Osteoblast (primary cell): Measurements from ENCODE around the gene MSH4. TPM values are rescaled to one million over a fixed set of nuclear protein-coding genes. Genes with fewer than 3 reads are reported as not detected.
"Not testable (repeated sequence)": the region's sequence is repeated elsewhere in the genome, so short reads cannot be mapped to it uniquely, and the experiment has no call there.

ENCODE experiments used
- DNase-seq: peaks from one replicate; pipeline ENCODE4 v3.0.0; 2011; ENCODE audit warnings: low spot score, mixed read lengths; ENCODE audit not compliant: insufficient read length; ENCODE audit errors: missing footprints
- H2AFZ ChIP-seq: 2 replicates; pipeline ENCODE4 v1.6.0; 2011; ENCODE audit warnings: mild to moderate bottlenecking, low read length
- H3K27ac ChIP-seq: 2 replicates; pipeline ENCODE4 v1.5.1; 2011; ENCODE audit warnings: mild to moderate bottlenecking, low read depth, low read length, moderate library complexity
- H3K27me3 ChIP-seq: 2 replicates; pipeline ENCODE4 v1.6.0; 2012; ENCODE audit warnings: mild to moderate bottlenecking, control low read depth, inconsistent platforms, low read length, moderate library complexity; ENCODE audit not compliant: insufficient read depth
- H3K36me3 ChIP-seq: 2 replicates; pipeline ENCODE4 v1.5.1; 2011; ENCODE audit warnings: mild to moderate bottlenecking, low read length, control low read depth, moderate library complexity; ENCODE audit not compliant: insufficient read depth
- H3K4me1 ChIP-seq: 2 replicates; pipeline ENCODE4 v1.5.1; 2011; ENCODE audit warnings: mild to moderate bottlenecking, low read length, control low read depth, moderate library complexity; ENCODE audit not compliant: insufficient read depth
- H3K4me2 ChIP-seq: 2 replicates; pipeline ENCODE4 v1.6.0; 2011; ENCODE audit warnings: mild to moderate bottlenecking, low read length; ENCODE audit not compliant: insufficient read depth
- H3K4me3 ChIP-seq: fragments of 200-600 bp; sonication (generic); 3 replicates; pipeline ENCODE4 v1.5.1; 2012; ENCODE audit warnings: mild to moderate bottlenecking, low read length, inconsistent platforms; ENCODE audit not compliant: insufficient read depth
- H3K79me2 ChIP-seq: 2 replicates; pipeline ENCODE4 v1.6.0; 2012; ENCODE audit warnings: mild to moderate bottlenecking, low read length, control low read depth, inconsistent platforms; ENCODE audit not compliant: insufficient read depth
- H3K9me3 ChIP-seq: 2 replicates; pipeline ENCODE4 v1.5.1; 2011; ENCODE audit warnings: low read depth, low read length, control low read depth
- H4K20me1 ChIP-seq: 2 replicates; pipeline ENCODE4 v1.6.0; 2012; ENCODE audit warnings: mild to moderate bottlenecking, low read length, control low read depth; ENCODE audit not compliant: insufficient read depth
- CTCF ChIP-seq: IDR thresholded peaks from 2 replicates; pipeline ENCODE4 v1.5.1; 2011; ENCODE audit warnings: mild to moderate bottlenecking, low read depth, low read length, moderate library complexity; ENCODE audit errors: extremely low read depth
- total RNA-seq: library from RNA; depleted of rRNA; stranded (reverse); fragments of >200 nt; gene quantifications from 2 replicates; pipeline ENCODE4 v1.2.3, GENCODE V29; 2012

Gene MSH4
- total RNA-seq, 1 donor, result under 0.01 TPM

GRCh38 chr1:75797606-75798216, 1.0 kb downstream of the MSH4 start:
- Histone ChIP-seq H3K9me3 (no peaks in the 10 kb centered on the region), H2AFZ (no peak overlapping the region), H3K27me3 (no peaks in the 10 kb centered on the region), H3K4me2 (no peak overlapping the region), H3K4me3 (no peak overlapping the region), H3K79me2 (no peaks in the 10 kb centered on the region), H4K20me1 (peaks cover 22% of the 10 kb centered on the region), H3K36me3 (peaks cover 42% of the 10 kb centered on the region), H3K4me1 (no peaks in the 10 kb centered on the region), H3K27ac (no peak overlapping the region)
- peak; percentile 11 for DNase-seq
- no peak for TF ChIP-seq CTCF

- not testable (repeated sequence) for H3K27ac ChIP-seq, H3K4me3 ChIP-seq, H3K9me3 ChIP-seq, H3K4me1 ChIP-seq, H2AFZ ChIP-seq, H3K36me3 ChIP-seq, H3K27me3 ChIP-seq, DNase-seq, H4K20me1 ChIP-seq, H3K79me2 ChIP-seq, H3K4me2 ChIP-seq
These were observed 4.8 kb downstream of the MSH4 start for GRCh38 chr1:75801480-75801879.

GRCh38 chr1:75808921-75809320, 12.2 kb downstream of the MSH4 start:
- Histone ChIP-seq H3K9me3 (no peaks in the 10 kb centered on the region), H3K4me2 (no peak overlapping the region), H3K4me1 (no peaks in the 10 kb centered on the region), H4K20me1 (no peaks in the 10 kb centered on the region), H3K27me3 (no peaks in the 10 kb centered on the region), H3K79me2 (no peaks in the 10 kb centered on the region), H3K4me3 (no peak overlapping the region), H3K27ac (no peak overlapping the region), H3K36me3 (no peaks in the 10 kb centered on the region), H2AFZ (no peak overlapping the region)
- no peak for TF ChIP-seq CTCF
- DNase-seq, result no peak

DNA sequence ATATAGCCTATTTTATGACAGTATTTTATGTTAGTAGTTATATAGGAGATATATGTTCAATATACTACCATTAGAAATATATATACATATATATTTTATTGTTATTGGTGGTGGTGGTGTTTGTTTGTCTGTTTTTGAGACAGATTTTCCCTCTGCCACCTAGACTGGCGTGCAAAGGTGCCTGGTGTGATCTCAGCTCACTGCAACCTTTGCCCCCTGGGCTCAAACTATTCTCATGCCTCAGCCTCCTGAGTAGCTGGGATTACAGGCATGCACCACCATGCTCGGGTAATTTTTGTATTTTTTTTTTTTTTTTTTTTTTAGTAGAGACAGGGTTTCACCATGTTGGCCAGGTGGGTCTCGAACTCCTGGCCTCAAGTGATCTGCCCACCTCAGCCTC, 13.4 kb downstream of the MSH4 start:
- H3K9me3 ChIP-seq, H3K4me2 ChIP-seq, H4K20me1 ChIP-seq, H2AFZ ChIP-seq, H3K4me1 ChIP-seq, H3K79me2 ChIP-seq, H3K27ac ChIP-seq, DNase-seq, H3K27me3 ChIP-seq, H3K36me3 ChIP-seq, H3K4me3 ChIP-seq: not testable (repeated sequence)

DNA sequence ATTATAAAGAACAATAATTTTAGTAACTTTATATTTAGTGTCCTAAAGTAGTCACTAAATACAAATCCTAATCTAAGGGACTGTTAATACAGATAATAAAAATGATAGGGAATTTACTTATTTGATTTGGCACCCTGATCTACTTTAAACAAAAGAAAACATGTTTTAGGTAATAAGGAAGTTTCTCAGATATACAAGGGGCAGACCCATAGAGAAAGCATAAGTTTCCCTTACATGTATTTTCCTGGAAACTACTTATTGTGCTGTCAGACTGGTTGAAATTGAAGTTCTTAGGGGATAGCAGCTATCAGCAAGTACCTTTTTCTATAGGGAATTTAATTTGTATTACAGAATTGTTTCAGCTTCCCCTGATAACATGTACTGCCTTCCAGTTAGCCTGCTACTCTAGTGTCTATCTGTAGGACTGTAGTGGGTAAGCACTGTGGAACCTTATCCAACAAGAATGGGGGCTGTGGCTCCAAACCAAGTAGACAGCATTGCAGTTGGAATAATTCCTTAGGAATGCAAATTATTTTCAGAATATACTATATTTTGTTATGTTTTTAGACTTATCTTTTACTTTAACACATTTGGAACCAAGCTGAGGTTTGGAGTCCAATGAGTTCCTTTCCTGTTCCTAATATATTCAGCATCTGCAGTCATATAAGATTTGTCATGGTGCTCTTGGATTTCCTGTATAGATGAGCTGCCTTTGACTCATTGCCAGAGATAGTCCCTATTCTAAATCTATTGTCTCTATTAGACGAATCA, 14.7 kb downstream of the MSH4 start:
- Histone ChIP-seq H3K4me1 (no peaks in the 10 kb centered on the region), H3K4me3 (no peak overlapping the region), H3K79me2 (no peaks in the 10 kb centered on the region), H3K27me3 (no peaks in the 10 kb centered on the region), H3K27ac (no peak overlapping the region), H4K20me1 (no peaks in the 10 kb centered on the region), H3K36me3 (no peaks in the 10 kb centered on the region), H3K4me2 (no peak overlapping the region), H2AFZ (no peak overlapping the region), H3K9me3 (no peaks in the 10 kb centered on the region)
- DNase-seq, result peak; percentile 75
- no peak for TF ChIP-seq CTCF
